PC-3 (cell line): ENCODE data around the gene PSMD13.

Experiments
- CTCF ChIP-seq: fragments of 300-600 bp; sonication (generic); conservative IDR thresholded peaks from 2 replicates; pipeline ENCODE4 v1.5.1; 2017; ENCODE audit warnings: antibody characterized with exemption, low read depth, mild to moderate bottlenecking, low read length
- EZH2 ChIP-seq: fragments of 300-600 bp; sonication (generic); IDR thresholded peaks from one replicate; pipeline ENCODE4 v1.6.1; 2017; ENCODE audit warnings: antibody characterized with exemption, mild to moderate bottlenecking, low read length; ENCODE audit not compliant: unreplicated experiment
- EZH2phosphoT487 ChIP-seq: fragments of 300-600 bp; sonication (generic); IDR thresholded peaks from 2 replicates; pipeline ENCODE4 v1.6.1; 2018; ENCODE audit warnings: mild to moderate bottlenecking, antibody characterized with exemption, low read length, borderline replicate concordance

GRCh38 chr11:285021-285893 lies 48.5 kb downstream of the PSMD13 start:
- no peak for TF ChIP-seq CTCF
- no peak for TF ChIP-seq EZH2
- no peak for TF ChIP-seq EZH2phosphoT487
